Endothelial cell of umbilical vein (primary cell): ENCODE measurements around the gene MAPK1IP1L.

Experiments
- CTCF ChIP-seq, 2 donors: IDR thresholded peaks; 1 replicate in 1 of 2; 2 replicates in 1 of 2; pipeline ENCODE4 v1.5.1; 2011; ENCODE audit warnings: low read length in 2 of 2, mild to moderate bottlenecking in 2 of 2, moderate library complexity in 2 of 2, control low read depth in 1 of 2, inconsistent platforms in 1 of 2, low read depth in 1 of 2; ENCODE audit not compliant: insufficient read depth in 1 of 2; ENCODE audit errors: extremely low read depth in 1 of 2
- EZH2 ChIP-seq: IDR thresholded peaks from 2 replicates; pipeline ENCODE4 v1.6.1; 2012; ENCODE audit warnings: borderline replicate concordance, low read depth, mild to moderate bottlenecking, moderate library complexity, low read length, inconsistent platforms; ENCODE audit not compliant: severe bottlenecking
- JUN ChIP-seq: IDR thresholded peaks from 2 replicates; pipeline ENCODE4 v1.6.1; 2011; ENCODE audit warnings: borderline replicate concordance, low read depth; ENCODE audit not compliant: insufficient read length, insufficient read depth
- MAX ChIP-seq: IDR thresholded peaks from 2 replicates; pipeline ENCODE4 v1.6.1; 2011; ENCODE audit not compliant: insufficient read depth, insufficient read length
- POLR2A ChIP-seq: IDR thresholded peaks from 2 replicates; pipeline ENCODE4 v1.6.1; 2012; ENCODE audit warnings: low read depth, mild to moderate bottlenecking, control low read depth, low read length

GRCh38 chr14:55115460-55115859 lies 64.0 kb downstream of the MAPK1IP1L start:
- no peak for TF ChIP-seq MAX
- no peak for TF ChIP-seq CTCF (IDR thresholded peaks at IDR 0.05; ENCODE audit: extremely low read depth in 1 of 2, insufficient read depth in 1 of 2, low read depth in 1 of 2, low read length in 2 of 2)
- TF ChIP-seq POLR2A: no peak
- TF ChIP-seq EZH2: no peak
- no peak for TF ChIP-seq JUN
